Heart right ventricle (tissue), 16 donors: ENCODE results near the gene NHSL1. TPM values are rescaled to one million over a fixed set of nuclear protein-coding genes. Genes with fewer than 3 reads are reported as not detected.

Experiments
- ATAC-seq, 8 donors: fragments of 200-7000 bp; cut with Tn5 transposase; one replicate each; pipeline ENCODE4 v1.9.1; 2020; ENCODE audit warnings: mild to moderate bottlenecking in 8 of 8, moderate library complexity in 8 of 8, moderate number of reproducible peaks in 1 of 8
- DNase-seq, 2 donors: peaks; one replicate each; pipeline ENCODE4 v3.0.0-alpha.2; 2020
- H3K27ac ChIP-seq, 10 donors: fragments of 200-600 bp; sonication (generic) in 2 of 10; one replicate each; pipeline versions ENCODE4 v1.5.0 to v1.8.0; 2020 to 2022; ENCODE audit warnings: mild to moderate bottlenecking in 3 of 10
- H3K27me3 ChIP-seq, 7 donors: fragments of 200-600 bp; one replicate each; pipeline ENCODE4 v1.8.0; 2021 to 2022; ENCODE audit warnings: mild to moderate bottlenecking in 2 of 7
- H3K36me3 ChIP-seq, 9 donors: fragments of 200-600 bp; sonication (generic) in 1 of 9; one replicate each; pipeline versions ENCODE4 v1.5.0 to v1.8.0; 2020 to 2022; ENCODE audit warnings: mild to moderate bottlenecking in 2 of 9
- H3K4me1 ChIP-seq, 9 donors: fragments of 200-600 bp; sonication (generic) in 1 of 9; one replicate each; pipeline versions ENCODE4 v1.5.0 to v1.8.0; 2020 to 2022; ENCODE audit warnings: mild to moderate bottlenecking in 4 of 9
- H3K4me3 ChIP-seq, 10 donors: fragments of 200-600 bp; sonication (generic) in 2 of 10; one replicate each; pipeline versions ENCODE4 v1.5.0 to v1.8.0; 2020 to 2022; ENCODE audit warnings: mild to moderate bottlenecking in 7 of 10, moderate library complexity in 2 of 10
- H3K9me3 ChIP-seq, 11 donors: fragments of 200-600 bp in 10 of 11; sonication (generic) in 2 of 11; one replicate each; pipeline versions ENCODE4 v1.5.0 to v1.8.0; 2013 to 2022; ENCODE audit warnings: mild to moderate bottlenecking in 2 of 11, control low read depth in 1 of 11, moderate library complexity in 1 of 11
- WGBS, 2 donors: extraction: QIAGEN DNeasy Blood & Tissue Kit; methylation state at CpG; one replicate each; pipeline ENCODE4 v1.1.7; 2013; ENCODE audit warnings: inconsistent platforms in 1 of 2; 5-methylcytosine and 5-hydroxymethylcytosine counted together
- intact Hi-C, 10 donors: fragments of 100-400 bp; cut with DNase I; formaldehyde crosslinking; loops; one replicate each; pipeline versions ENCODE4 v1.11.1 to v1.14.2; 2022
- polyA plus RNA-seq, 2 donors: library from polyadenylated mRNA; stranded (reverse); fragments of 200-250 nt; gene quantifications; one replicate each; pipeline ENCODE4 v1.2.3, GENCODE V29; 2013
- total RNA-seq, 10 donors: library from RNA; stranded (reverse); fragmentation: NEBNext Ultra II Directional in 3 of 10; extraction: Animal tissue kit (Norgen Biotek cat#: 25700) in 3 of 10; gene quantifications; one replicate each; pipeline versions ENCODE4 v1.2.1 to v1.2.4, GENCODE V29; 2021 to 2023
- TF ChIP-seq, protein P1 (sequence below), 9 donors: fragments of 200-600 bp; sonication (generic) in 2 of 9; IDR thresholded peaks; one replicate each; pipeline versions ENCODE4 v1.5.0 to v1.8.0; 2021 to 2022; ENCODE audit warnings: antibody characterized with exemption in 9 of 9, mild to moderate bottlenecking in 5 of 9, moderate library complexity in 1 of 9
- donor health status: Arrhythmogenic right ventricular cardiomyopathy.
- donor health status: ischemic (EF 13 %, LVEDD 7.1; RV severe dilation, severe dysfunction).
- donor health status: healthy with polysubstance abuse.
- donor health status: DM: no; HTN: yes; CAD: no.
- donor health status: DM: no; HTN: no; CAD: no.
- donor health status: ischemic (EF 25% LVEDD 6.9; RV normal size, moderate dysfunction).
- donor health status: ischemic (EF 25% LVEDD 5.7; RV mildly dilated, moderate dysfunction).
- donor health status: healthy.
- donor health status: DM: yes; HTN: yes; CAD: no.
- donor health status: Ischemic cardiomyopathy.
- donor health status: ischemic (EF 35%, LVEDD 5.7; RV mildly dilated, moderate dysfunction).
- donor health status: nonischemic (EF 11% LVEDD 7.7; RV severe dilation, severe dysfunction).
- donor health status: DM: yes; HTN: yes; CAD: no.
- donor health status: PGD.
- donor health status: ischemic (EF 29% LVEDD 5.4; RV normal size, mild dysfunction).
- donor health status: nonischemic (EF 23%, LVEDD 6.1; RV moderate dilation, normal function).

The NHSL1 gene
- total and polyA plus RNA-seq, 12 donors, result 5.0 to 97.4 (median 74.7) TPM

DNA sequence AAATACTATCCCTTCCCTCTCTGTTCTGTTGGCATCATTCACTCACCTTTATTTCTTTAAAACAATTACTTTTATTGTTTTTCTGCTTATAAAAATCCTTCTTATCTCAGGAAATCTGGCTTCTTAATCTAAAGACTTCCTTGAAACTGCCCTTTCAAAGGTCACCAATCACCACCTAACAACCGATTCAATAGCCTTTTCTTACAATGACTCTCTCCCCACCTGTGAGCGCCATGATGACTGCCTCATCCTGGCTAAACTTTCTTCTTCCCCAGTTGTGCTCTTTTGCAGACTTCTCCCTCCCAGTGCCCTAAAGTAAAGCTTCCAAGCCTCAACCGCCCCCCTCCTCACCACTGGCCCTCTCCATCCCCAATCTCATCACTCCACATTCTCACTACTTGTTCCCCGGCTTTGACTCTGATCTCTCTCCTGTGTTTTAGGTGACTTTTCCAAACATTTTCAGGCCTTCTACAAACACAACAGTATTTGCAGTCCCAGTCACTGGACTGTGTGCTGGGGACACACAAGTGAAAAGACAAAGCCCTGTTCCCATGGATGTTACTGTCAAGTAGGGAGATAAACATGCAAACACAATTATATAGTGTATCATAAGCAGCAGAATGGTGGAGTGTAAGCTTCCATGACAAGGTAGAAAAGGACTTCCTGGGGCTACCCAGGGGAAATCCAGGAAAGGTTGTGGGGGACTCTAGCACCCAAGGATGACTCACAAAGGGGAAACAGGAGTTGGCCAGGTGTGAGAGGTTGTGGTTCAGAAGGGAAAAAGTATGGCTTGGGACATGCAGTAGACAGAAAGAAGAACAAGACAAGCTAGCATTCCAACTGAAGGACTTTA lies 12.8 kb downstream of the NHSL1 start:
- Histone ChIP-seq H3K27me3 (no peaks in the 10 kb centered on the region), H3K36me3 (peaks cover 0 to 9% (median 0%) of the 10 kb centered on the region in 9 donors), H3K9me3 (no peaks in the 10 kb centered on the region), H3K4me3 (no peak overlapping the region), H3K4me1 (peaks cover 5 to 56% (median 29%) of the 10 kb centered on the region in 9 donors), H3K27ac (peak overlapping the region in 2 of 10 donors; percentile 7 to 58)
- ATAC-seq (peak in 2 of 8 donors; percentile 16 to 21), DNase-seq (no peak)
- 76 to 81% methylated on average over 4 of the region's 4 CpGs for WGBS, 2 donors
- TF ChIP-seq, protein P1, sequence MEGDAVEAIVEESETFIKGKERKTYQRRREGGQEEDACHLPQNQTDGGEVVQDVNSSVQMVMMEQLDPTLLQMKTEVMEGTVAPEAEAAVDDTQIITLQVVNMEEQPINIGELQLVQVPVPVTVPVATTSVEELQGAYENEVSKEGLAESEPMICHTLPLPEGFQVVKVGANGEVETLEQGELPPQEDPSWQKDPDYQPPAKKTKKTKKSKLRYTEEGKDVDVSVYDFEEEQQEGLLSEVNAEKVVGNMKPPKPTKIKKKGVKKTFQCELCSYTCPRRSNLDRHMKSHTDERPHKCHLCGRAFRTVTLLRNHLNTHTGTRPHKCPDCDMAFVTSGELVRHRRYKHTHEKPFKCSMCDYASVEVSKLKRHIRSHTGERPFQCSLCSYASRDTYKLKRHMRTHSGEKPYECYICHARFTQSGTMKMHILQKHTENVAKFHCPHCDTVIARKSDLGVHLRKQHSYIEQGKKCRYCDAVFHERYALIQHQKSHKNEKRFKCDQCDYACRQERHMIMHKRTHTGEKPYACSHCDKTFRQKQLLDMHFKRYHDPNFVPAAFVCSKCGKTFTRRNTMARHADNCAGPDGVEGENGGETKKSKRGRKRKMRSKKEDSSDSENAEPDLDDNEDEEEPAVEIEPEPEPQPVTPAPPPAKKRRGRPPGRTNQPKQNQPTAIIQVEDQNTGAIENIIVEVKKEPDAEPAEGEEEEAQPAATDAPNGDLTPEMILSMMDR (IDR thresholded peaks at IDR 0.05), result no peak
- intact Hi-C loops, result no loop called here

DNA sequence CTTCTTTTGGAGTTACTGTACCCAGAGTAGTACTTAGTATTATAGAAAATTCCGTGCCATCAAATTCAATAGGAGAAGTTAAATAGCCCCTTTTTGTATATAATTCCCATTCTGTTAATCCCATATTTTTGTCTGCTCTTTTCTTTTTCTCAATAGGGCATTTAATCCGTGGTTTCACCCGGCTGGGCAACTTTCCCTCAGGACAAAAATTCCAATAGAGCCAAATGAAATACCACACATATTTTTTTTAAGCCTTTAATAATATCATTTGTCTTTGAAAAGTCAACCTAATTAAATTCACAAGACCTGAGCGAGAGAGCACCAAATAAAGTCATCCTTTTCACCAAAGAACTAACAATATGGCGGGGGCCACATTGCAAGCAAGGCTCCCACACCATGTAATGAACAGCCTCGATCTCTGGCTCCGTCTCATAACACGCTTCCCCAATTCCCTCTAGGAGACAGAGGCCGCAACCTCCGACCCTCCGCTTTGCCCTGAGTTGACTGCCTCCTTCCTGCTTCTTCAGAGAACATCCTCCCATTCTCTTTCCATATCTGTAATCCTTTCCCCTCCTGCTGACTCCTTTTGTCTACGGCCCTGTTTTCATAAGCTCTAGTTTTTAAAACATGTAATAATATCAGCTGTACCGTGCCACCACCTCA lies 13.6 kb downstream of the NHSL1 start:
- peaks cover 0 to 1% (median 0%) of the 10 kb centered on the region in 9 donors for H3K36me3 ChIP-seq
- no peak overlapping the region for H3K4me3 ChIP-seq
- 72 to 82% methylated on average over 13 of the region's 13 CpGs for WGBS, 2 donors
- peak overlapping the region in 5 of 10 donors; percentile 7 to 65 (median 42) for H3K27ac ChIP-seq
- H3K4me1 ChIP-seq, result peaks cover 5 to 53% (median 30%) of the 10 kb centered on the region in 9 donors
- H3K9me3 ChIP-seq, result no peaks in the 10 kb centered on the region
- TF ChIP-seq, protein P1 (IDR thresholded peaks at IDR 0.05), result no peak
- H3K27me3 ChIP-seq, result no peaks in the 10 kb centered on the region
- intact Hi-C loops, result no loop called here
- ATAC-seq (peak in 1 of 8 donors; percentile 22), DNase-seq (peak in 1 of 2 donors; percentile 17)

DNA sequence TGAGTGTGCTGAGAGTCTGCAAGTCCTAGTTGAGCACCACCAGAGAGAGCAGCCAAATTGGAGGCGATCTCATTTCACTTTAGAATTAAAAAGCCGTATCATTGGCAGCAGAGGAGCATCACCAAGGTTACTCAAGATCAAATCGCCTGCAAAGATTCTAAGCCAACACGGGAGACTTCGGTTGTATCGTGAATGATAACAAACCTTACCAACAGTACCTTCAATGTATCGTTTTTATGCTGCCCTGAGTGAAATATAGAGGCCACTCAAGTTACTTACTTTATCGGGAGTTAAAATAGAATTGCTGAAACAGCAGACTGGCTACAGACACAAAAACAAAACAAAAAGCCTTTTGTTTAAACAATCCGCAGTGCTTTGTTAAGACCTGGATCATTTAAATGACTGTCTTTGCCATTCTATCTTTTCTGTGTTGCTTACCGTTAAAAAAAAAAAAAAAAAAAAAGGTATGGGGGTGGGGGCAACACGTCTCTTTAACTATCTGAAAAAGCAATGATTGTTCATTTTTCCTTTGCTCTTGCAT lies 14.2 kb downstream of the NHSL1 start:
- intact Hi-C loops, result no loop called here
- peak in 1 of 8 donors; percentile 27 for ATAC-seq

More for the DNA sequence above, 14.2 kb downstream of the NHSL1 start:
- Histone ChIP-seq H3K4me3 (peak overlapping the region in 7 of 10 donors; percentile 0 to 35 (median 11)), H3K27ac (peak overlapping the region in 6 of 10 donors; percentile 7 to 65 (median 40)), H3K27me3 (no peaks in the 10 kb centered on the region), H3K36me3 (no peaks in the 10 kb centered on the region), H3K4me1 (peaks cover 5 to 55% (median 34%) of the 10 kb centered on the region in 9 donors), H3K9me3 (no peaks in the 10 kb centered on the region)
- 26 to 33% methylated on average over 11 of the region's 11 CpGs for WGBS, 2 donors
- DNase-seq, result no peak
- TF ChIP-seq, protein P1 (IDR thresholded peaks at IDR 0.05), result no peak
